Immature natural killer cell (primary cell): ENCODE measurements around the gene MCM10. TPM values are rescaled to one million over a fixed set of nuclear protein-coding genes. Genes with fewer than 3 reads are reported as not detected.

Experiments used
- DNase-seq, 3 donors: peaks; one replicate each; pipeline ENCODE4 v3.0.0; 2022; ENCODE audit warnings: mixed read lengths in 1 of 3
- H3K27ac Mint-ChIP-seq, 6 donors: one replicate each; pipeline ENCODE4 v1.8.0; 2020; ENCODE audit warnings: mixed read lengths in 6 of 6, mild to moderate bottlenecking in 5 of 6, inconsistent platforms in 4 of 6, moderate library complexity in 3 of 6
- H3K27me3 Mint-ChIP-seq, 3 donors: one replicate each; pipeline ENCODE4 v1.8.0; 2020 to 2021; ENCODE audit warnings: low read depth in 3 of 3, mild to moderate bottlenecking in 3 of 3, mixed read lengths in 3 of 3, moderate library complexity in 3 of 3, inconsistent platforms in 1 of 3
- H3K36me3 Mint-ChIP-seq, 3 donors: one replicate each; pipeline ENCODE4 v1.8.0; 2020; ENCODE audit warnings: mixed read lengths in 3 of 3, inconsistent platforms in 2 of 3, mild to moderate bottlenecking in 2 of 3
- H3K4me1 Mint-ChIP-seq, 2 donors: one replicate each; pipeline ENCODE4 v1.8.0; 2020; ENCODE audit warnings: inconsistent platforms in 2 of 2, mild to moderate bottlenecking in 2 of 2, mixed read lengths in 2 of 2, moderate library complexity in 1 of 2
- H3K4me3 Mint-ChIP-seq, 5 donors: one replicate each; pipeline ENCODE4 v1.8.0; 2020; ENCODE audit warnings: mild to moderate bottlenecking in 5 of 5, mixed read lengths in 5 of 5, inconsistent platforms in 3 of 5, moderate library complexity in 3 of 5
- H3K9me3 Mint-ChIP-seq, 6 donors: one replicate each; pipeline ENCODE4 v1.8.0; 2020; ENCODE audit warnings: mild to moderate bottlenecking in 6 of 6, mixed read lengths in 6 of 6, inconsistent platforms in 4 of 6, moderate library complexity in 3 of 6
- polyA plus RNA-seq, 3 donors: library from polyadenylated mRNA; unstranded; fragments of 300-500 nt; fragmentation: Illumina TruSeq; gene quantifications; one replicate each; pipeline ENCODE4 v1.2.3, GENCODE V29; 2021

Gene MCM10
- under 1 TPM; 0.13 to 0.58 (median 0.55) TPM for polyA plus RNA-seq

DNA sequence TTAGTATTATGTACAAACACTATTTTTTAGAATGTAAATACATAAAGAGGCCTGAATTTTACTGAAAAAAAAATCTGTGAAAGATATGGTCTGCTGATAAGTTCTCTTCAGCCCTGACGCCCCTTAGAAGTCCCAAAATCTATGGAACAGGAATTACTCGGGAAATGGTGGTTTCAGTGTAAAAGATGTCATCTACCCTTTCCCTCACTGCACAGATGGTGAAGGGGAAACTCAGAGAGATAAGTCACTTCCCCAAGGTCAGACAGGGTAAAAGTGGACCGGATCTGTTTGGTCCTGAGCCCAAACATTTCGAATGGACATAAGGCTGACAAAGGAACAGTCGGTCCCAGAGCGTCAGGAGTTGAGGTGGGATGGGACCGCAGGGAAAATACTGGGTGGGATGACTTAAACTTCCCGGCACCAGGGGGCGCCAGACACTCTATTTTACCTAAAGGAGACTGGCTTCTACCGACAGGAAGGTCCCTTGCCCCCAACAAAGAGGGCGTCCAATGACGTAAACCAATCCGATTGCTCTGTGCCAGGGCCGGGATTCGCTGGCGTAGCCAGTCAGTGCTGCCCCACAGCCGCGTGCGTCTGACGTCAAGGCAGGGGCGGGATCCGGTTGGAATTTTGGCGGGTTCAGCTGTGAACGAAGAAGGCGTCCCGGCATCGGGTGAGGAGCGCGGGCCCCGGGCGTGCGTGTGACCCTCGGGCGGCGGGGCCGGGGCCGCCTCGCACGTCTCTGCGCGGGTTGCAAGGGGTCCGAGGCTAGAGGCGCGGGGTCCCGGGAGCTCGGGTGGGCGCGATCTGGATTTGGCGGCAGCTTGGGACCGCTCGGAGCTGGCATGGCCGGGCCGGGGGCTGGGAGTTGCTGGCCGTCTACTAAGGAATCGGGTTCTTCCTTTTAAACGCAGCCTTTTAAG is at the start of gene MCM10:
Gene MCM10 (plus strand): TSS at position 625 of the 923 bp plus-strand sequence. CDS start 2,645 bp downstream, outside the sequence.
- peak; percentile 97 for DNase-seq
- Mint-ChIP-seq H3K27me3 (peaks cover 4 to 8% (median 6%) of the 10 kb centered on the region in 3 donors), H3K36me3 (no peaks in the 10 kb centered on the region), H3K4me3 (peak within 1 kb of the TSS; percentile 87 to 93 (median 88)), H3K27ac (peak within 1 kb of the TSS; percentile 55 to 93 (median 77)), H3K9me3 (no peaks in the 10 kb centered on the region), H3K4me1 (peaks cover 19 to 21% of the 10 kb centered on the region in 2 donors)

DNA sequence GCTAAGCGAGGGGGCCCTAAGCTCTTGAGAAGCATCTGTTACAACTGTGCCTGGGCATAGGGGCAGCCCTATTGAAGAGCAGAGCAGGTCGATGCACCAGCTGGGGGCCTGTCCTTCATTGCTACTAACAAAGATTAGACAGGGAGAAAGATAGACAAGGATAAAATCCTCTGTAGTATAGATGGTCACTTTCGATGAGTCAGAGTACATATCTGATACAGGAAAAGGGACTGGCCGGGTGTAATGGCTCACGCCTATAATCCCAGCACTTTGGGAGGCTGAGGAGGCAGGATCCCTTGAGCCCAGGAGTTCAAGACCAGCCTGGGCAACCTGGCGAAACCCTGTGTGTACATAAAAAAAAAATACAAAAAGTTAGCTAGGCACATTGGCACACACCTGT is 47.8 kb upstream of the MCM10 start:
- H3K27me3 Mint-ChIP-seq = peaks cover 0 to 5% (median 1%) of the 10 kb centered on the region in 3 donors
- H3K4me1 Mint-ChIP-seq = peaks cover 41 to 56% of the 10 kb centered on the region in 2 donors
- no peaks in the 10 kb centered on the region for H3K9me3 Mint-ChIP-seq
- peak overlapping the region in 1 of 6 donors; percentile 9 for H3K27ac Mint-ChIP-seq
- H3K36me3 Mint-ChIP-seq = peaks cover 11 to 34% (median 20%) of the 10 kb centered on the region in 3 donors
- H3K4me3 Mint-ChIP-seq = no peak overlapping the region
- no peak for DNase-seq

DNA sequence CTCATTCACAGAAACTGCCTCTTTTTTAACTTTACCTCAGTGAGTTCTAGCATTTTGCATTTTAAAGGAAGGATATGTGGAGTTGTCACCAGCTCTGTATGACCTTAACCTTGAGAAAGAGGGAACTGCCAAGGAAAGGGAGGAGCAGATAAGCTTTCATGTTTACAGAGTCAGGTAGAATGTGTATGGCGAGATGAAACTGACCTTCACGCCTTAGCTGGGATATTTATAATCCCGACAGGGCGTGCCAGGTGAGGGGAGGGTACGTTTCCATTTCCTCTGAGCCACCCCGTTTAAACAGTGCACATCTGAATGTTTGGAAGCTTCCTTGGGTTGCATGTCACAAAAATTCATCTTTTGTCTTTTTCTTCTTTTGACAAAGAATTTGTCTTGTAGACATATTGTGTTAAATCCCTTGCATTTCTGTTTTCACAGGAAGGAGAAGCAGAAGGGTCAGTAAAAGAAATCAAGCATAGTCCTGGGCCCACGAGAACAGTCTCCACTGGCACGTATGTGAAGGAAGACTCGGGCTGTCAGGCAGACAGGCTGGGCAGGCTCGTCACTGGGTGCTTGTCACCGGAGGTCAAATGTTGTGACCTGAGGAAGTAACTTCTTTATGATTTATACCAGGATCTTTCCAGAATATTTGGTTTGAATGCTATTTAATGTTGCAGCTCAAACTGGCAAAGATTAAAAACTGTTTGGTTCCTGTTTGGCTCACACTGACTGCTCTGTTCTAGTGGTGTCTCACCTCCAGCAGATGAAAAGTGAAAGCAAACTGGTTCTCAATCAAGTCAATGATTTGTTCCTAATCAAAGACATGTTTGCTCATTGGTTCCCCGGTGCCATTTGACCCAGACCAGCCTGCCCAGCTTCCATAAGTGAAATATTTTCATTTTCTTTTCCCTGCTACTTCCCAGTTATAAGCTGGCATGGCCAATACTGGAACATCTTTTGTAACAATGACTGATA is 45.2 kb upstream of the MCM10 start:
- H3K36me3 Mint-ChIP-seq = peaks cover 16 to 43% (median 30%) of the 10 kb centered on the region in 3 donors
- H3K4me3 Mint-ChIP-seq = peak overlapping the region; percentile 76 to 90 (median 81)
- peaks cover 29 to 57% of the 10 kb centered on the region in 2 donors for H3K4me1 Mint-ChIP-seq
- H3K27ac Mint-ChIP-seq = peak overlapping the region; percentile 88 to 98 (median 94)
- H3K27me3 Mint-ChIP-seq = peaks cover 0 to 5% (median 3%) of the 10 kb centered on the region in 3 donors
- H3K9me3 Mint-ChIP-seq = no peaks in the 10 kb centered on the region
- peak; percentile 67 for DNase-seq

DNA sequence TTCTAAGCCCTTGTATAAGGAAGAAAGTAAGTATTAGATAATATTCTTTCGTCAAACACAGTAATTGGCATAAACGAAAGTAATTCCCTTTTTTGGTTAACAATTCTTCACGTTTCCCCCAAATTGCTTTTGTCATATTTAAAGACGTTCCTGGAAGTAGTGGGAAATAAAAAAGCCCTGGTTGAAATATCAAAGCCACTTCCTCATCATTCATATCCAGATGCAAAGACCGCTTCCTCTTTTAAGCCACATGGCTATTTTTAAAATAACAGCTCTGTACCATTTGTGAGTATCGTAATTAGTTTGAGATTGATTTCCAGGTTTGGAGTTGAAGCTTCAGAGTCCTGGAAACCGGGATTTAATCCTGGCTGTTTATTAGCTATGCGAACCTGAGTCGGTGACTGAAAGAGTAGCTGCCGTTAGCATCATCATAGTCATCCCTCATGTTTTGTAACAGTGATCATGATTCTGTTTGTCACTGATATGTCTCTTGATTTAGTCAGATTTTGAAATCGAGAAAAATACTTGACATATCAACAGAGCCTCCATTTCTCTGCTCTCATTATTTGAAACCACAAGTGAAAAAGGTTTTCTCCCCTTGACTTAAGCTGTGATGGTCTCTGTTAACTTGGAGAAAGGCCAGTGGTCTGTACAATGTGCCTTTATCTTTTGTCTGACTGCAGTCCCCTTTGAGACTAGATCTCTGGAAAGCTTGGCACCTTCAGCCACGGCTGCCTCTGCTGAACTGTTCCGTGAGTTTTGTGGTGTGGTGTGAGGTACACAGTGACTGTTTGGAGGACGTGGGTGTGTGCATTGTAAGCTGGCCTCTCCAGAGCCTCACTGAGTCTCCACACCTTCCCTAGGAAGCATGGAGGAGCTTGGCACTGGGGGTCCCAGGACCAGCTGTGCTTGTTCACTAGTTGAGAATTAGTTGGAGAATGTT is 43.2 kb upstream of the MCM10 start:
- H3K9me3 Mint-ChIP-seq = no peaks in the 10 kb centered on the region
- peak overlapping the region; percentile 70 to 92 (median 76) for H3K27ac Mint-ChIP-seq
- H3K4me1 Mint-ChIP-seq = peaks cover 31 to 71% of the 10 kb centered on the region in 2 donors
- DNase-seq = peak in 2 of 3 donors; percentile 41 to 42
- peaks cover 0 to 5% (median 3%) of the 10 kb centered on the region in 3 donors for H3K27me3 Mint-ChIP-seq
- H3K36me3 Mint-ChIP-seq = peaks cover 24 to 56% (median 43%) of the 10 kb centered on the region in 3 donors
- peak overlapping the region in 4 of 5 donors; percentile 34 to 81 (median 70) for H3K4me3 Mint-ChIP-seq

DNA sequence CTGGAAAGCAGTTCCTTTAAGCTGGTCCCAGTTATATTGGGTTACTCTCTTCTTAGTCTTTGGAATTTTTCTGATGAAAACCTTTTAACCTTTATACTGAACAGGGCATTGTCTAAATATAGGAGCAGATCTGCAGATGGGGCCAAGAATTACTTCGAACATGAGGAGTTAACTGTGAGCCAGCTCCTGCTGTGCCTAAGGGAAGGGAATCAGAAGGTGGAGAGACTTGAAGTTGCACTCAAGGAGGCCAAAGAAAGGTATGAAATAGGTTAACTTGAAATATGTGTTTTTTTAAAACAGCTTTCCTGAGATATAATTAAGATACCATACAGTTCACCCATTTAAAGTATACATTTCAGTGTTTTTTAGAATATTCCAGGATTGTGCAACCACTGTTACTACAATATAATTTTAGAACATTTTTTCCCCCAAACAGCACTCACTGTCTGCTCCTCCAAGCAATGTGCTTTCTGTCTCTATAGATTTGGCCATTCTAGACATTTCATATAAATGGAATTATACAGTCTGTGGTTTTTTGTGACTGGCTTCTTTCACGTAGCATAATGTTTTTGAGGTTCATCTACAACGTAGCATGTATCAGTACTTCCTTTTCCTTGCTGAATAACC is 42.5 kb upstream of the MCM10 start:
- H3K9me3 Mint-ChIP-seq = no peaks in the 10 kb centered on the region
- peak overlapping the region in 5 of 6 donors; percentile 66 to 92 (median 71) for H3K27ac Mint-ChIP-seq
- peaks cover 28 to 56% (median 48%) of the 10 kb centered on the region in 3 donors for H3K36me3 Mint-ChIP-seq
- H3K4me1 Mint-ChIP-seq = peaks cover 31 to 71% of the 10 kb centered on the region in 2 donors
- no peak for DNase-seq
- peaks cover 0 to 3% (median 2%) of the 10 kb centered on the region in 3 donors for H3K27me3 Mint-ChIP-seq
- H3K4me3 Mint-ChIP-seq = peak overlapping the region in 3 of 5 donors; percentile 68 to 81 (median 71)

DNA sequence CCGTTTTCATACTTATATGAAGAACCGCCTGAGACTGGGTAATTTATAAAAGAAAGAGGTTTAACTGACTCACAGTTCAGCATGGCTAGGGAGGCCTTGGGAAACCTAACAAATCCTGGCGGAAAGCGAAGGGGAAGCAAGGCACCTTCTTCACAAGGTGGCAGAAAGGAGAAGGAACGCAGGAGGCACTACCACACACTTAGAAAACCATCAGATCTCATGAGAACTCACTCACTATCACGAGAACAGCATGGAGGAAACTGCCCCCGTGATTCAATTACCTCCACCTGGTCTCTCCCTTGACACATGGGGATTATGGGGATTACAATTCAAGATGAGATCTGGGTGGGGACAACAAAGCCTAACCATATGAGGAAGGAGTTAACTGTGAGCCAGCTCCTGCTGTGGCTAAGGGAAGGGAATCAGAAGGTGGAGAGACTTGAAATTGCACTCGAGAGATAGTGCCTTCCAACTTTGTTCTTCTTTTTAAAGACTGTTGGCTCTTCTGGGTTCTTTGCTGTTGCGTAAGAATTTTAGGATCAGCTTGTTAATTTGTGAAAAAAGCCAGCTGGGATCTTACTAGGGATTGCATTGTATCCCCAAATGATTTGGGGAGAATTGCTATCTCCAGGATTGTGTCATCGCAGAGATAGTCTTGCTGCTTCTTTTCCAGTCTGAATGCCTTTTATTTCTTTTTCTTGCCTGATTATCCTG is 40.4 kb upstream of the MCM10 start:
- H3K4me1 Mint-ChIP-seq = peaks cover 26 to 59% of the 10 kb centered on the region in 2 donors
- H3K27ac Mint-ChIP-seq = peak overlapping the region in 5 of 6 donors; percentile 28 to 73 (median 63)
- H3K36me3 Mint-ChIP-seq = peaks cover 43 to 68% (median 59%) of the 10 kb centered on the region in 3 donors
- DNase-seq = no peak
- no peak overlapping the region for H3K4me3 Mint-ChIP-seq
- peaks cover 0 to 3% (median 2%) of the 10 kb centered on the region in 3 donors for H3K27me3 Mint-ChIP-seq
- H3K9me3 Mint-ChIP-seq = no peaks in the 10 kb centered on the region

DNA sequence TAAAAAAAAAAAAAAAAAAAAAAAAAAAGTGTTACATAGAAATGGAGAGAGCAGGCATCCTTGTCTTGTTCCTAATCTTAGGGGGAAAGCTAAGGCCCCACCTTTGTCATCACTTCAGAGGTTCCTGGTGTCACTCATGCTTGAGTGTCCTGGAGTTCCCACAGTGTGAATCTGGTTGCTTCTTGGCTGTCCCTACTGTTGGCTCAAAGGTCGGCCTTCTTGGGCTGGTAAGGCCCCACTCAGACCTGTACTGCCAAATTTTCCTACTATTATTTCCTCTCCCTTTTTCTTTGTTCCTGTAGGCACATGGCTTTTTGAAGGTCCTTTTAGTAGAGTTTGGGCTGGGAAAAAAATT is 39.9 kb upstream of the MCM10 start:
- H3K4me3 Mint-ChIP-seq = no peak overlapping the region
- DNase-seq = no peak
- peak overlapping the region in 4 of 6 donors; percentile 6 to 46 (median 40) for H3K27ac Mint-ChIP-seq
- peaks cover 44 to 68% (median 60%) of the 10 kb centered on the region in 3 donors for H3K36me3 Mint-ChIP-seq
- no peaks in the 10 kb centered on the region for H3K9me3 Mint-ChIP-seq
- peaks cover 21 to 54% of the 10 kb centered on the region in 2 donors for H3K4me1 Mint-ChIP-seq
- H3K27me3 Mint-ChIP-seq = peaks cover 0 to 3% (median 2%) of the 10 kb centered on the region in 3 donors

DNA sequence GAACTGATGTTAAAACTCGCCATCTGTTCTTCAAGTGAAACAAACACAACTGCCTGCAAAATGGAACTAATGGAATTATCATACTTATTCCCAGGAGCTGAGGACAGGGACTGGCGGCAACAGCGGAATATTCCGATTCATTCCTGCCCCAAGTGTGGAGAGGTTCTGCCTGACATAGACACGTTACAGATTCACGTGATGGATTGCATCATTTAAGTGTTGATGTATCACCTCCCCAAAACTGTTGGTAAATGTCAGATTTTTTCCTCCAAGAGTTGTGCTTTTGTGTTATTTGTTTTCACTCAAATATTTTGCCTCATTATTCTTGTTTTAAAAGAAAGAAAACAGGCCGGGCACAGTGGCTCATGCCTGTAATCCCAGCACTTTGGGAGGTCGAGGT is 24.7 kb upstream of the MCM10 start:
- no peaks in the 10 kb centered on the region for H3K9me3 Mint-ChIP-seq
- peaks cover 46 to 59% (median 47%) of the 10 kb centered on the region in 3 donors for H3K36me3 Mint-ChIP-seq
- H3K4me3 Mint-ChIP-seq = no peak overlapping the region
- H3K4me1 Mint-ChIP-seq = no peaks in the 10 kb centered on the region
- H3K27ac Mint-ChIP-seq = no peak overlapping the region
- DNase-seq = no peak
- H3K27me3 Mint-ChIP-seq = peaks cover 0 to 2% (median 0%) of the 10 kb centered on the region in 3 donors

DNA sequence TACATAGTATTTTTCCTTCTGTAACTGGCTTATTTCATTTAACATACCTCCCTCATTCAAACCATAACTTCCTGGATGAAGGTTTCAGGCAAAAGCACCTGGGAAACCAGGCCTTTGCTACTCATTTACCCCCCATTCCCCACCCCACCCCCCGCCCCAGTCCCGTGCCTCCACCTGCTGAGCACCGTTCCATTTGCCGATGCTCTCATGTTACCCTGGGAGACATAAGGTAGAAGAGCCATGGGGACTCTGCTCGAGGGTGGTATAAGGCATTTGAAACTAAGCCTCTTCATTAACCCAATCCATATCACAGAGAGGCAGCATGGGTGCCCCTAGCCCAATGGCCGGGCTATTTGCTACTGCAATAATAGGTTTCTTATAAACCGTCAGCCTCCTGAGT is 22.2 kb upstream of the MCM10 start:
- Mint-ChIP-seq H3K4me3 (no peak overlapping the region), H3K27ac (no peak overlapping the region), H3K9me3 (no peaks in the 10 kb centered on the region), H3K27me3 (no peaks in the 10 kb centered on the region), H3K36me3 (peaks cover 37 to 49% (median 41%) of the 10 kb centered on the region in 3 donors), H3K4me1 (peaks cover 0 to 2% of the 10 kb centered on the region in 2 donors)
- no peak for DNase-seq

DNA sequence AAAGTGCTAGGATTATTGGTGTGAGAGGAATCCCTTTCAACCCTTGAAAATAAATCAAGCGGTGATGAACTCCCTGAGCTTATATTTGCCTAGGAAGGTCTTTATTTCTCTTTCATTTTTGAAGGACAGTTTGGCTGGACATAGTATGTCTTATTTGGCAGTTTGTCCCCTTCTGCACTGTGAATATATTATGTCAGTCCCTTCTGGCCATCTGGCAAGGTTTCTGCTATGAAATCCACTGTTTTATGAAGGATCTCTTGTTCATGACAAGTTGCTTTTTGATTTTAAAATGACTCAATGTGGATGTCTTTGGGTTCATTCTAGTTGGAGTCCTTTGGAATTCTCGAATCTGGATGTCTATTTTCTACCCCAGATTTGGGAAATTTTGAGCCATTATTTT is 21.7 kb upstream of the MCM10 start:
- no peak overlapping the region for H3K4me3 Mint-ChIP-seq
- no peak overlapping the region for H3K27ac Mint-ChIP-seq
- peaks cover 40 to 51% (median 45%) of the 10 kb centered on the region in 3 donors for H3K36me3 Mint-ChIP-seq
- H3K4me1 Mint-ChIP-seq = peaks cover 0 to 2% of the 10 kb centered on the region in 2 donors
- H3K9me3 Mint-ChIP-seq = no peaks in the 10 kb centered on the region
- no peaks in the 10 kb centered on the region for H3K27me3 Mint-ChIP-seq
- no peak for DNase-seq

DNA sequence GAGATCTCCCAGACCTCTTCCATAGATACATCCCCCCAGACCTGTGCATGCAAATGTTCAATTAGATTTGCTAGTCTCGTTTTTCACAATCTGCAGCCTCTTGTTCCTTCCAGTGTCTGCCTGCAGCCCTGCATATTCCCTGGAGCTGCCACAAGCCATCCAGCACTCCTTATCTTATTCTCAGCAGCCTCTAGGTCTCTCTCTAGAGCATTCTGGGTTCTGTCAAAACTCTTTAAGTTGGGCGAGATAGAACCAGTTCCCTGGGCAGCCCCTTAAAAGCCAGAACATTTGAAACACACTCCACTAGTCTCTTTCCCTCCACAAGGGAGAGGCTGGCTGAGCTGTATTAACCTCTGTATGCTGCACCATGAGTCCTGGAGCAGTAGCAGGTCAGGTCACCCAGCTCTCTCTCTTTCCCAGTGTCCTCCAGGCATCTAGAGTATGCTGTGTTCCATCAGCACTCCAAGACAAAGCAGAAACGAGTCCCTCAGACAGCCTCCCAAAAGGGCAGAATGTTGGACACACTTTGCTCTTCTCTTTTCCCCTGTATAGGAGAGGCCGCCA is 20.6 kb upstream of the MCM10 start:
- DNase-seq = no peak
- Mint-ChIP-seq H3K36me3 (peaks cover 37 to 48% (median 48%) of the 10 kb centered on the region in 3 donors), H3K4me1 (peaks cover 0 to 2% of the 10 kb centered on the region in 2 donors), H3K27me3 (no peaks in the 10 kb centered on the region), H3K27ac (peak overlapping the region in 1 of 6 donors; percentile 1), H3K9me3 (peaks cover 0 to 2% (median 0%) of the 10 kb centered on the region in 6 donors), H3K4me3 (no peak overlapping the region)
